ENCODE data around the gene C10orf95.

GRCh38 chr10:102438374-102438773, 13.0 kb downstream of the C10orf95 start:
- TF ChIP-seq CTCF (conservative IDR thresholded peaks at IDR 0.05; ENCODE audit: low read depth in 2 of 2) (no peak), POLR2AphosphoS5 (IDR thresholded peaks at IDR 0.05; ENCODE audit: low read depth) (no peak), REST (IDR thresholded peaks at IDR 0.05; ENCODE audit: unreplicated experiment) (no peak), EZH2phosphoT487 (IDR thresholded peaks at IDR 0.05; ENCODE audit: unreplicated experiment) (no peak), EZH2 (IDR thresholded peaks at IDR 0.05; ENCODE audit: low read depth, unreplicated experiment) (no peak), ZNF462 (CRISPR knock-in tag; IDR thresholded peaks at IDR 0.05) (no peak), NANOG (IDR thresholded peaks at IDR 0.05; ENCODE audit: borderline replicate concordance) (no peak), CREB1 (CRISPR knock-in tag; IDR thresholded peaks at IDR 0.05; ENCODE audit: low read depth) (no peak)
